GM10266 (cell line): ENCODE measurements around the gene TUBA3C.

Experiments used
- DNase-seq: peaks from one replicate; pipeline ENCODE4 v3.0.0; 2012; ENCODE audit errors: extremely low spot score
- CTCF ChIP-seq: IDR thresholded peaks from 2 replicates; pipeline ENCODE4 v1.5.1; 2012; ENCODE audit warnings: mild to moderate bottlenecking, low read depth; ENCODE audit not compliant: control insufficient read depth, insufficient read depth; ENCODE audit errors: missing control alignments

The TUBA3C gene

GRCh38 chr13:19172007-19172646, 9.5 kb downstream of the TUBA3C start:
- no peak for DNase-seq
- no peak for TF ChIP-seq CTCF

GRCh38 chr13:19171563-19171962, 10.1 kb downstream of the TUBA3C start:
- no peak for TF ChIP-seq CTCF
- no peak for DNase-seq

- no peak for TF ChIP-seq CTCF
- no peak for DNase-seq
Measured at GRCh38 chr13:19169991-19170390, 11.6 kb downstream of the TUBA3C start.

- TF ChIP-seq CTCF, result no peak
- DNase-seq, result no peak
Measured at GRCh38 chr13:19169496-19169895, 12.1 kb downstream of the TUBA3C start.

GRCh38 chr13:19161308-19161707, 20.3 kb downstream of the TUBA3C start:
- DNase-seq, result no peak
- no peak for TF ChIP-seq CTCF

GRCh38 chr13:19159761-19160420, 21.7 kb downstream of the TUBA3C start:
- DNase-seq, result no peak
- no peak for TF ChIP-seq CTCF

- DNase-seq, result no peak
- no peak for TF ChIP-seq CTCF
Measured at GRCh38 chr13:19159181-19159580, 22.4 kb downstream of the TUBA3C start.
